ENCODE results near the gene ATAD3C. TPM values are rescaled to one million over a fixed set of nuclear protein-coding genes. Genes with fewer than 3 reads are reported as not detected.
A peak's percentile ranks its signal among the peaks of the same experiment; 100 is the strongest.

The ATAD3C gene
- total RNA-seq, 1 donor from 2014 or later, result not detected

DNA sequence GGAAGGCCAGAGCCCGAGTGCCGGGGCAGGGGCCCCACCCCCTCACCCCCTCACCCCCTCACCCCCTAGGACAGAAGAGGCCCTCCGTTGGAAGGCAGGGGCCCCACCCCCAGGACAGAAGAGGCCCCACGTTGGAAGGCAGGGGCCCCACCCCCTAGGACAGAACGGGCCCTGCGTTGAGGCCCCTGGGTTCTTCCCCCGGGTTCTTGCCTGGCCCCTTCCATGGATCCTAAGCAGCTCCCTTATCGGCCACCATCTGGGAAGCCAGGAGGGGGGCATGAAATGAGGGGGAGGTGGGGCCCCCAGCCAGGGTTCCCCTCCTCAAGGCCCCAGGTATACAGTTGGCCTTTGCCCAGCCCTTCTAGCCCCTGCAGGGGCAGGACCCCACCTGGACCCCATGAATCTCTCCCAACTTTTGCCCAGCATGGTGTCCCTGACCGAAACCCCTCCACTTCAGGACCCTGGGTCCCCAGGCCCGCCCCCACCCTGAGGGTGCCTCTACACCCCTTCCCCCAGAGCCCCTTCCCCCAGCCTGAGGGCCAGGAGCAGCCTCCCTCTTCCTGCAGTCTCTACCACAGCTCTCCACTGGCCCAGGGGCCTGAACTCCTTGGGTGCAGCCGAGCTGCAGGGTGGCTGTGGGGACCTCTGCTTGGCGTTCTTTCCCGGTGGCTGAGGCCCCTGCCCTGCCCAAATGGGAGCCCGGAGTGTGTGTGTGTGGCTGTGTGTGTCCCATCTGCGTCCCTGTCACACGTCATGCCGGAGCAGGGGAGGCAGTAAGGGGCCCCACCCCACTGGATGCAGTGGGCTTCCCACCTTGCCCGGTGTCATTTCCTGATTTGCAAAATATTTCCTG, 18.3 kb upstream of the ATAD3C start:
- DNase-seq (ENCODE audit: low read depth), result no peak

- DNase-seq (ENCODE audit: low read depth), result peak; percentile 42
Observed at GRCh38 chr1:1431845-1432273, 17.6 kb upstream of the ATAD3C start.

GRCh38 chr1:1432274-1432950, 17.1 kb upstream of the ATAD3C start:
- no peak for DNase-seq (ENCODE audit: low read depth)

GRCh38 chr1:1432951-1433803, 16.3 kb upstream of the ATAD3C start:
- no peak for DNase-seq (ENCODE audit: low read depth)

DNA sequence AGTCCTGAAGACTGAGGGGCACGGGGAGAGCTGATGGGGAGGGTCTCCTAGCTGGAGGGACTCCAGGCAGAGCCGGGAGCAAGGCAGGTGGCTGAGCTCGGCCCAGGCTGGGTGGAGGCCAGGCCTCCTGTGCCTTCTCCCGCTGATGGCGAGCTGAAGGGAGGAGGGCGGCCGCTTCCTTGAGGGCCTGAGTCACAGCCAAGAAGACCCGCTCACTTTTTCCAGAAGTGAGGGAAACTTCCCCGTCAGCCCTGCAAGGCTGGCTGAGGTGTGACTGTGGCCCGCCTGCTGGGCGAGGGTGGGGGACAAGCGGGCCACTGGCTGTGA, 15.7 kb upstream of the ATAD3C start:
- no peak for DNase-seq (ENCODE audit: low read depth)

- no peak for DNase-seq (ENCODE audit: low read depth)
Observed at GRCh38 chr1:1434131-1434823, 15.2 kb upstream of the ATAD3C start.

GRCh38 chr1:1434824-1435105, 14.7 kb upstream of the ATAD3C start:
- no peak for DNase-seq (ENCODE audit: low read depth)

GRCh38 chr1:1435106-1435903, 14.2 kb upstream of the ATAD3C start, which contains the start of gene VWA1:
Gene VWA1 (plus strand): TSS chr1:1435690. CDS start chr1:1435749, 59 bp downstream.
- DNase-seq (ENCODE audit: low read depth), result no peak

GRCh38 chr1:1435911-1436629, 13.4 kb upstream of the ATAD3C start:
- no peak for DNase-seq (ENCODE audit: low read depth)

DNA sequence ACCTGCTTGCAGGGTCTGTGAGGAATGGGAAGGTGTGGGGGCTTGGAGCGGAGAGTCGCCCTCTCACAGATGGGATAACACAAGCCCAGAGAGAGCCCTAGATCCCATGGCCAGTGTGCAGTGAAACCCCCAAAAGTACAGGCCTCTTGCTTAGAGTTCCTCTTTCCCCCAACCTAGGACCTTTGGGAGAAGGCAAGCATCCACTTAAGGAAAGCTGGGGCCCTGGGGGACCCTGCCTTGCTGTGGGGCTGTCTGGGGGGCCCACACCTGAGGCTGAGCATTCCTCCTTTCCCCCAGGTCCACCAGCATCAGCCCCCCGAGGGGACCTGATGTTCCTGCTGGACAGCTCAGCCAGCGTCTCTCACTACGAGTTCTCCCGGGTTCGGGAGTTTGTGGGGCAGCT, 12.9 kb upstream of the ATAD3C start:
- DNase-seq (ENCODE audit: low read depth), result no peak

DNA sequence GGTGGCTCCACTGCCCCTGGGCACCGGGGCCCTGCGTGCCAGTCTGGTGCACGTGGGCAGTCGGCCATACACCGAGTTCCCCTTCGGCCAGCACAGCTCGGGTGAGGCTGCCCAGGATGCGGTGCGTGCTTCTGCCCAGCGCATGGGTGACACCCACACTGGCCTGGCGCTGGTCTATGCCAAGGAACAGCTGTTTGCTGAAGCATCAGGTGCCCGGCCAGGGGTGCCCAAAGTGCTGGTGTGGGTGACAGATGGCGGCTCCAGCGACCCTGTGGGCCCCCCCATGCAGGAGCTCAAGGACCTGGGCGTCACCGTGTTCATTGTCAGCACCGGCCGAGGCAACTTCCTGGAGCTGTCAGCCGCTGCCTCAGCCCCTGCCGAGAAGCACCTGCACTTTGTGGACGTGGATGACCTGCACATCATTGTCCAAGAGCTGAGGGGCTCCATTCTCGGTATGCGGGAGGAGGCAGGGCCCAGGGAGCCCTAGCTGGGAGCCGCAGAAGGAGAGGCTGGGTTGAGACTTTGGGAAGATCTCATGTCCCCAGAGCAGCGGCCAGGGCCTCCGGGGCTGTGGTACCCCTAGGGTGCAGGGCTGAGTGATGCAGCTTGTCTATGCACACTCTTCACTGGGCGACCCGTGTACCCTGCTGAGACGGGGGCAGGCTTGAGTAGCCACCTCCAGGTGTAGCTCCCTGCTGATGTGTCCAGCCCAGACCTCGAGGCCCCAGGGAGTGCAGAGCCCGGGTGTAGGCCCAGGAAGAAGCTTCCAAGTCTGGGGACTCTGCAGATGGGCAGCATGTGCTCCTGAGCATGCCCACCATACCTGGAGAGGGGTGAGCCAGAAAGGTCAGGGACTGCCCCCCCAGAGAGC, 12.2 kb upstream of the ATAD3C start:
- DNase-seq (ENCODE audit: low read depth), result no peak

DNA sequence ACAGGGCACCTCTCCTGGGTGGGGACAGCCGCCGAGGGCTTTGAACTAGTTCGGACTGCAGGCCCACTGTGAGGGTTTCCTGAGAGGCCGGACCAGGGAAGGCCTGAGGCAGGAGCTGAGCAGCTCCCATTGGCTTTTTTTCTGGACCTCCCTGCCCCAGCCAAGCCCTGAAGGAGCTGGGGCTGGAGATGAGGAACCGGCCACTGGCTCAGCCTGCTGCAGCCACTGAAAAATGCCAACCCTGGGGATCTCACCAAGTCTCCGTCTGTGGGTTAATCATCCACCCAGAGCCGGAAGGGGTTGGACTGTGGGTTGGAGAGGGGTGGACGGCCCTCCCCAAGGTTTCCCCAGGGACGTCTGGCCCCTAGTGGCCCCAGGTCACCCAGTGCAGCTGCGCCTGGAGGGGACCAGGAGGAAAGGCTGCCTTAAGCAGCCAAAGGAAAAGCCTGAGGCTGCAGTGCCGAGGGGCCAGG, 11.5 kb upstream of the ATAD3C start:
- no peak for DNase-seq (ENCODE audit: low read depth)

DNA sequence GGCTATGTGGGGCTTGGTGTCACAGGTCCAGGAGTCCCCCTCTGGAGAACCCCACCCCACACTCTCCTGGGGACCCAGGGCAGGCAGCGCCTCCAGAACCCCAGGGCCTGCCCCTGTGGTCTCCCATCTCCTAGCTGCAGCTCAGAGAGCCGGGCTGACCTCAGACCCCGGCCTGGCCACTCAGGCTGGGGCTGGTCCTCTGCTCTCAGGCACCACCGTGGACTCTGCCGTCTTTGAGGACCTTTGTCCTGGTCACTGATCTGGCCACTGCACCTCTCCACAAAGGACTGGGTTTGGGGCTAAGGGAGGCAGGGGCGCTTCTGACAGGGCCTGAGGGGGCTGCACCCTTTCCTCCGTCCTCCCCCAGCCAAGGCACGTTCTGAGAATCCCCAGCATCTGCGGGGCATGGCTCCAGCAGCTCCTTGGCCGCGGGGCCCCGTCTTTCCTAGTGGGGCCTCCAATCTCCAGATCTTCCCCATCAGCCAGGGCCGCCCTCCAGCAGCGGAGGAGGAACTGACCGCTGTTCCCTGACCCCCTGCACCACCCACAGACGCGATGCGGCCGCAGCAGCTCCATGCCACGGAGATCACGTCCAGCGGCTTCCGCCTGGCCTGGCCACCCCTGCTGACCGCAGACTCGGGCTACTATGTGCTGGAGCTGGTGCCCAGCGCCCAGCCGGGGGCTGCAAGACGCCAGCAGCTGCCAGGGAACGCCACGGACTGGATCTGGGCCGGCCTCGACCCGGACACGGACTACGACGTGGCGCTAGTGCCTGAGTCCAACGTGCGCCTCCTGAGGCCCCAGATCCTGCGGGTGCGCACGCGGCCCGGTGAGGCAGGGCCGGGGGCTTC, 10.7 kb upstream of the ATAD3C start:
- DNase-seq (ENCODE audit: low read depth), result no peak

DNA sequence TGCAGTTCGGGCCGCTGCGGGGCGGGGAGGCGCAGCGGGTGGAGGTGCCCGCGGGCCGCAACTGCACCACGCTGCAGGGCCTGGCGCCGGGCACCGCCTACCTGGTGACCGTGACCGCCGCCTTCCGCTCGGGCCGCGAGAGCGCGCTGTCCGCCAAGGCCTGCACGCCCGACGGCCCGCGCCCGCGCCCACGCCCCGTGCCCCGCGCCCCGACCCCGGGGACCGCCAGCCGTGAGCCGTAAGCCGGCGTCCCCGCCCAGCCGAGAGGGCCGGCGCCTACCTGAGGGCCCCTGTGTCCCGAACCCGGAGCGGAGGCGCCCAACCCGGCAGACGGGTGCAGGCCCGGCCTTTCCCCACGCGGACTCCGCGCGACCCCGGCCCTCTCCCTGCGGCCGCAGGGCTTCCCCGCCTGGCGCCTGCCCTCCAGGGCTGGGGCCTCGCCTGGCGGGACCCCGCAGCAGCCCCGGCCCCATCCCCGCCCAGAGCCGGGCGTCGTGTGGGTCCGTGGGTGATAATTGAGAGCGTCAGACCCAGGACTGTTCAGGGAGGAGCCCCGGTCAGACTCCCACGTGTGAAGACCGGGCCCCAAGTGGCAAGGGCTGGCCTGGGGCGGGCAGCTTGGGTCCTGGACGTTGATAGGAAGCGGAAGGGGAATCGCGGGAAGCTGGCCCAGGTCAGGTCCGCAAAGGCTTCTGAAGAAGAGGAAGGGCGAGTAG, 9.8 kb upstream of the ATAD3C start:
- DNase-seq (ENCODE audit: low read depth), result no peak

GRCh38 chr1:1440262-1441001, 9.1 kb upstream of the ATAD3C start:
- DNase-seq (ENCODE audit: low read depth), result no peak
